ENCODE measurements around the gene MPP2. TPM values are rescaled to one million over a fixed set of nuclear protein-coding genes. Genes with fewer than 3 reads are reported as not detected.
"Not testable (repeated sequence)": the region's sequence is repeated elsewhere in the genome, so short reads cannot be mapped to it uniquely, and the experiment has no call there.

Gene MPP2
- total RNA-seq, 1 donor: under 0.01 TPM

- no peak within 1 kb of the TSS for H3K4me3 ChIP-seq (ENCODE audit: low read depth, low read length)
- TF ChIP-seq CTCF (IDR thresholded peaks at IDR 0.05; ENCODE audit: insufficient read depth, low read depth, low read length): no peak
- DNase-seq (ENCODE audit: low read depth): no peak
Observed at GRCh38 chr17:43846963-43847371, 60.4 kb downstream of the MPP2 start, which contains the start of gene CD300LG. CD300LG (plus strand) TSS chr17:43847176; CDS start chr17:43847217, 41 bp downstream.

GRCh38 chr17:43846221-43846712 is 61.1 kb downstream of the MPP2 start:
- TF ChIP-seq CTCF (IDR thresholded peaks at IDR 0.05; ENCODE audit: insufficient read depth, low read depth, low read length): peak; percentile 100
- no peak overlapping the region for H3K4me3 ChIP-seq (ENCODE audit: low read depth, low read length)
- peak; percentile 68 for DNase-seq (ENCODE audit: low read depth)

- no peak for DNase-seq (ENCODE audit: low read depth)
- TF ChIP-seq CTCF (IDR thresholded peaks at IDR 0.05; ENCODE audit: insufficient read depth, low read depth, low read length): no peak
- H3K4me3 ChIP-seq (ENCODE audit: low read depth, low read length): no peak overlapping the region
Observed at GRCh38 chr17:43845766-43846165, 61.6 kb downstream of the MPP2 start.

- TF ChIP-seq CTCF (IDR thresholded peaks at IDR 0.05; ENCODE audit: insufficient read depth, low read depth, low read length): no peak
Observed at GRCh38 chr17:43844241-43844640, 63.1 kb downstream of the MPP2 start.

GRCh38 chr17:43842975-43843325 is 64.4 kb downstream of the MPP2 start:
- TF ChIP-seq CTCF (IDR thresholded peaks at IDR 0.05; ENCODE audit: insufficient read depth, low read depth, low read length): no peak
- H3K4me3 ChIP-seq (ENCODE audit: low read depth, low read length): no peak overlapping the region
- DNase-seq (ENCODE audit: low read depth): no peak

More at GRCh38 chr17:43844241-43844640, 63.1 kb downstream of the MPP2 start:
- H3K4me3 ChIP-seq (ENCODE audit: low read depth, low read length): no peak overlapping the region
- no peak for DNase-seq (ENCODE audit: low read depth)

GRCh38 chr17:43842091-43842974 is 65.0 kb downstream of the MPP2 start:
- not testable (repeated sequence) for H3K4me3 ChIP-seq (ENCODE audit: low read depth, low read length)
- peak; percentile 61 for DNase-seq (ENCODE audit: low read depth)

- TF ChIP-seq CTCF (IDR thresholded peaks at IDR 0.05; ENCODE audit: insufficient read depth, low read depth, low read length): no peak
- H3K4me3 ChIP-seq (ENCODE audit: low read depth, low read length): no peak overlapping the region
- no peak for DNase-seq (ENCODE audit: low read depth)
Observed at GRCh38 chr17:43841282-43841681, 66.1 kb downstream of the MPP2 start.

All from fibroblast of villous mesenchyme (primary cell).